Lung (tissue), 12 donors: Measurements from ENCODE around the gene COPA. TPM values are rescaled to one million over a fixed set of nuclear protein-coding genes. Genes with fewer than 3 reads are reported as not detected.

Source experiments
- ATAC-seq: fragments of 200-7000 bp; cut with Tn5 transposase; one replicate; pipeline ENCODE4 v1.9.1; 2020; ENCODE audit warnings: moderate number of reproducible peaks; ENCODE audit not compliant: insufficient read depth, low FRiP score
- DNase-seq, 3 donors: peaks; one replicate each; pipeline ENCODE4 v3.0.0-alpha.2; 2013 to 2017
- H3K27ac ChIP-seq, 2 donors: one replicate each; pipeline ENCODE4 v1.5.1; 2013; ENCODE audit warnings: mild to moderate bottlenecking in 2 of 2, moderate library complexity in 2 of 2, control low read depth in 1 of 2, inconsistent platforms in 1 of 2, low read depth in 1 of 2, low read length in 1 of 2
- H3K27me3 ChIP-seq, 3 donors: one replicate each; pipeline ENCODE4 v1.5.1; 2013; ENCODE audit warnings: low read length in 2 of 3; ENCODE audit not compliant: control insufficient read depth in 3 of 3, insufficient read depth in 3 of 3
- H3K36me3 ChIP-seq, 4 donors: one replicate each; pipeline ENCODE4 v1.5.1; 2013; ENCODE audit warnings: low read length in 4 of 4, mild to moderate bottlenecking in 1 of 4, moderate library complexity in 1 of 4; ENCODE audit not compliant: control insufficient read depth in 4 of 4, insufficient read depth in 4 of 4
- H3K4me1 ChIP-seq, 5 donors: one replicate each; pipeline ENCODE4 v1.5.1; 2013; ENCODE audit warnings: low read length in 5 of 5, mild to moderate bottlenecking in 2 of 5, moderate library complexity in 1 of 5; ENCODE audit not compliant: control insufficient read depth in 5 of 5, insufficient read depth in 5 of 5
- H3K4me3 ChIP-seq: one replicate; pipeline ENCODE4 v1.5.1; 2013; ENCODE audit warnings: mild to moderate bottlenecking, control low read depth, moderate library complexity
- H3K9ac ChIP-seq, 2 donors: one replicate each; pipeline ENCODE4 v1.5.1; 2013; ENCODE audit warnings: low read length in 2 of 2, control low read depth in 1 of 2; ENCODE audit not compliant: insufficient read depth in 1 of 2
- H3K9me3 ChIP-seq, 4 donors: one replicate each; pipeline ENCODE4 v1.5.1; 2013; ENCODE audit warnings: low read length in 3 of 4, mild to moderate bottlenecking in 1 of 4, moderate library complexity in 1 of 4; ENCODE audit not compliant: control insufficient read depth in 4 of 4, insufficient read depth in 3 of 4
- WGBS, 2 donors: extraction: QIAGEN DNeasy Blood & Tissue Kit; methylation state at CpG; one replicate each; pipeline ENCODE4 v1.1.7; 2013; 5-methylcytosine and 5-hydroxymethylcytosine counted together
- polyA plus RNA-seq, 2 donors: library from polyadenylated mRNA; stranded (reverse); fragments of 200-250 nt; gene quantifications; one replicate each; pipeline ENCODE4 v1.2.1, GENCODE V29; 2013
- total RNA-seq, 2 donors: library from RNA; depleted of rRNA in 1 of 2; stranded (reverse); fragments of >200 nt in 1 of 2; gene quantifications; one replicate each; pipeline ENCODE4 v1.2.1, GENCODE V29; 2014 to 2021
- TF ChIP-seq, protein P1 (sequence below): IDR thresholded peaks from 2 replicates; pipeline ENCODE4 v1.5.1; 2012; ENCODE audit warnings: mild to moderate bottlenecking; ENCODE audit errors: control extremely low read depth, extremely low read depth
- donor health status: control.
- donor health status: control.
- donor health status: Bipolar disorder and iron deficiency.
- donor health status: healthy.
- donor health status: DM: yes; HTN: yes; CAD: no.

Gene COPA
- total and polyA plus RNA-seq, 4 donors = 64.6 to 159 (median 125) TPM

DNA sequence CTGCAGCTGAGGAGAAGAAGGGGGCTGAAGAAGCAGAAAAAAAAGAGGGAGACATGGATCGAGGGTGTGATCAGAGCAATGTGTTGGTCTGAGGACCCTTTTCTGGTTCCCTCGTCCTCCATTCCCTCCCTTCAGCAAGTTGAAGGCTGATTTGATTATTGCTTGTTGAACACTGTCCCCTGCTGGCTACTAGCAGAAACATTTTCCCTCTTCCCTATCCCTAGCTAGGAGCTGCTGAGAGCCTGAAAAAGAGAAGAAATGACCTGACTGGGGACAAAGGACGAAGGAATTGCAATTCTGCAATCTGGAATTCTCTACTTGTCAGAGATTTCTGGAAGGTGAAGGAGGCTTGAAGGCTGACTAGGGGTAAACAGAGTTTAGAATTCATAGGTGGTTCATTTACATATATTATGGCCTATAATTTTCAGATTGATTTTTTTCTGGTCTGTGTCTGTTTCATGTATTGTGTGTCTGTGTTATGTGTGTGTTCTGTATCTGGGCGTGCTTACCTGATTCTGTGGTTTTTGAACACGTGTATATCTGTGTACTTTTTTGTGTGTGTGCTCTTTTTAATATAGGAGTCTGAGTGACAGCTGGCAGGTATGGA is 33.6 kb upstream of the COPA start:
- H3K27me3 ChIP-seq = no peaks in the 10 kb centered on the region
- no peaks in the 10 kb centered on the region for H3K36me3 ChIP-seq
- H3K4me1 ChIP-seq = peaks cover 0 to 6% (median 0%) of the 10 kb centered on the region in 5 donors
- no peaks in the 10 kb centered on the region for H3K9me3 ChIP-seq
- ATAC-seq (peak; percentile 63), DNase-seq (peak; percentile 55 to 85 (median 72))
- TF ChIP-seq, protein P1, sequence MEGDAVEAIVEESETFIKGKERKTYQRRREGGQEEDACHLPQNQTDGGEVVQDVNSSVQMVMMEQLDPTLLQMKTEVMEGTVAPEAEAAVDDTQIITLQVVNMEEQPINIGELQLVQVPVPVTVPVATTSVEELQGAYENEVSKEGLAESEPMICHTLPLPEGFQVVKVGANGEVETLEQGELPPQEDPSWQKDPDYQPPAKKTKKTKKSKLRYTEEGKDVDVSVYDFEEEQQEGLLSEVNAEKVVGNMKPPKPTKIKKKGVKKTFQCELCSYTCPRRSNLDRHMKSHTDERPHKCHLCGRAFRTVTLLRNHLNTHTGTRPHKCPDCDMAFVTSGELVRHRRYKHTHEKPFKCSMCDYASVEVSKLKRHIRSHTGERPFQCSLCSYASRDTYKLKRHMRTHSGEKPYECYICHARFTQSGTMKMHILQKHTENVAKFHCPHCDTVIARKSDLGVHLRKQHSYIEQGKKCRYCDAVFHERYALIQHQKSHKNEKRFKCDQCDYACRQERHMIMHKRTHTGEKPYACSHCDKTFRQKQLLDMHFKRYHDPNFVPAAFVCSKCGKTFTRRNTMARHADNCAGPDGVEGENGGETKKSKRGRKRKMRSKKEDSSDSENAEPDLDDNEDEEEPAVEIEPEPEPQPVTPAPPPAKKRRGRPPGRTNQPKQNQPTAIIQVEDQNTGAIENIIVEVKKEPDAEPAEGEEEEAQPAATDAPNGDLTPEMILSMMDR = peak; percentile 85
- 17 to 20% methylated on average over 5 of the region's 5 CpGs for WGBS, 2 donors
- no peak overlapping the region for H3K9ac ChIP-seq
- H3K4me3 ChIP-seq = no peak overlapping the region
- no peak overlapping the region for H3K27ac ChIP-seq

DNA sequence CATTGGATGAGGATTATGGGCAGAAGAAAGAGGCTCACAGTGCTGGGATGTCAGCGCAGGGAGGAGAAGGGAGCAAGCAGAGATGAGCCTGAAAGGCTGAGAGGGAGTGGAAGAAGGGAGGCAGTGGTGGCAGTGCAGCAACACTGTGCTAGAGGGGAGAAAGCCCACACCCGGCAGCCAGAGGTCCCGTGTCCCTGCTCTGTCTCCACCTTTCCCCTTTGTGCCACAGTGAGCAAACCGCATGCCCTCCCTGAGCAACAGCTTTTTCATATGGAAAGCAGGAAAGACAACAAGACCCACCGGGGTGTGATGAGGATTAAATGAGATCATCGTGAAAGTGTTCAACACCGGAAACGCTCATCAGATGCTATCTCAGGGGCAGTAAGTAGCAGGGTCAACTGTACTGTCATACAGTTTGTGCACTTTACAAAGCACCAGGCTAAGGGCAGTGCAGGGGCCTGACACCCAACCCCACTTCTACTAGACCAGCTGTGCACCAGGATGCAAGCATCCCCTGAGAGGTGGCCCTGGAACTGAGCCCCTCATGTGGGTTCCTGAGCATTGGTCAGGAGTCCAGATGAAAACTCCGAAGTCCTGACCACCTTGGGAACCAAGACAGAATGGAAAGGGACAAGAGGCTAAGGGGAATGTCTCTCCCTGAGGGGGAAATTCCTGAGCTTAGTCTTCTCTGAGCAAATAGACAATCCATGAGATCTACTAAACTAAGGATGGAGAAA is 32.9 kb upstream of the COPA start:
- Histone ChIP-seq H3K4me1 (peaks cover 0 to 6% (median 0%) of the 10 kb centered on the region in 5 donors), H3K27me3 (peaks cover 0 to under 1% (median 0%) of the 10 kb centered on the region in 3 donors), H3K27ac (no peak overlapping the region), H3K4me3 (no peak overlapping the region), H3K36me3 (no peaks in the 10 kb centered on the region), H3K9ac (no peak overlapping the region), H3K9me3 (no peaks in the 10 kb centered on the region)
- TF ChIP-seq, protein P1 = no peak
- WGBS, 2 donors = 17 to 20% methylated on average over 9 of the region's 9 CpGs
- ATAC-seq (no peak), DNase-seq (peak in 2 of 3 donors; percentile 10 to 32)

DNA sequence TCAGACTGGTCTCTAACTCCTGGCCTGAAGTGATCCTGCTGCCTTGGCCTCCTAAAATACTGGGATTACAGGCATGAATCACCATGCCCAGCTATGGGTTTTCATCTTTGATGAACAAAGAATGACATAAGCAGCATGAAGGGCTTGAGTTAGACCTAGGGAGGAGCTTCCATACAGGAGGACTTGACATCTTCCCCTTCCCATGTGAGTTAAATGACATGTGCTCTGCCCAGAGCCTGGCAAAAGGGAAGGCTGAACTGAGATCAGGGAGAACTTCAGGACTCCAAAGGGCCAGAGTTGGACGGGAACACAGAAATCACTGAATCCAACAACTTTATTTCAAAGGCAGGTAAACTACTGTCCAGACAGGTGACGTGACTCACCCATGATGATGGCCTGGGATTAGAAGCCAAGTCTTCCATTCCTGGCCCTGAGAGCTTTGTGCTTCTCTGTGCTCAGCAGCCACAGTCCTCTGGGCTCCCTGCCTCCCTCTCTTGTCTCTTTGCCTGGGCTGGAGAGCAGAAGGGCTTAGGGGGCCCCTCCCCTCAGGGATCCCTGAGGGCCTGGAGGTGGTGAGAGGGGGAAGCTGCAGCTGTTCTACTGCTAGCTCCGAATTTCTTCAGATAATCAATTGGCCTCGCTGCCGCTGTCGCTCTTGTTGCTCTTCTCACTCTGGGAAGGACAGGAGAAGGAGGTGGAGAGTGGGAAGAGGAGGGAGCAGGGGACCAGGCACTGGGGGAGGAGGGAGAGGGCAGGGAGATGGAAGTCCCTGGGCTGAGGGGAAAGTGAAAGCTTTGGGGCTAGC is 31.5 kb upstream of the COPA start:
- Histone ChIP-seq H3K4me3 (no peak overlapping the region), H3K27me3 (peaks cover 0 to 7% (median 0%) of the 10 kb centered on the region in 3 donors), H3K9ac (no peak overlapping the region), H3K36me3 (no peaks in the 10 kb centered on the region), H3K27ac (no peak overlapping the region), H3K9me3 (no peaks in the 10 kb centered on the region), H3K4me1 (peaks cover 0 to 6% (median 0%) of the 10 kb centered on the region in 5 donors)
- 66 to 78% methylated on average over 6 of the region's 6 CpGs for WGBS, 2 donors
- TF ChIP-seq, protein P1 = no peak
- ATAC-seq (no peak), DNase-seq (peak in 2 of 3 donors; percentile 29 to 40)
